Fibroblast of lung (primary cell): ENCODE results near the gene CACNA1F. TPM values are rescaled to one million over a fixed set of nuclear protein-coding genes. Genes with fewer than 3 reads are reported as not detected.

Experiments
- DNase-seq, 2 donors: peaks; one replicate each; pipeline versions ENCODE4 v3.0.0 to v3.0.0-alpha.2; 2010; ENCODE audit warnings: low read depth in 2 of 2
- H2AFZ ChIP-seq: 2 replicates; pipeline ENCODE4 v1.5.1; 2012; ENCODE audit warnings: low read length, control low read depth, inconsistent platforms
- H3K27ac ChIP-seq: 2 replicates; pipeline ENCODE4 v1.5.1; 2011; ENCODE audit warnings: low read length, control low read depth; ENCODE audit not compliant: insufficient read depth
- H3K27me3 ChIP-seq: 2 replicates; pipeline ENCODE4 v1.5.1; 2011; ENCODE audit warnings: mild to moderate bottlenecking, low read length; ENCODE audit not compliant: control insufficient read depth, insufficient read depth
- H3K36me3 ChIP-seq: 2 replicates; pipeline ENCODE4 v1.5.1; 2011; ENCODE audit warnings: low read length; ENCODE audit not compliant: control insufficient read depth, insufficient read depth
- H3K4me1 ChIP-seq: 2 replicates; pipeline ENCODE4 v1.5.1; 2011; ENCODE audit warnings: low read length; ENCODE audit not compliant: control insufficient read depth, insufficient read depth; ENCODE audit errors: extremely low read depth
- H3K4me2 ChIP-seq: 2 replicates; pipeline ENCODE4 v1.5.1; 2011; ENCODE audit warnings: low read length, control low read depth; ENCODE audit not compliant: insufficient read depth; ENCODE audit errors: extremely low read depth
- H3K4me3 ChIP-seq, 4 experiments: fragments of 200-600 bp in 1 of 4; sonication (generic) in 1 of 4; replicated peaks in 1 of 4; 2 replicates each; pipeline ENCODE4 v1.5.1; 2011 to 2016; ENCODE audit warnings: low read length in 4 of 4, low read depth in 3 of 4, mild to moderate bottlenecking in 3 of 4, control low read depth in 2 of 4, inconsistent platforms in 1 of 4, mixed read lengths in 1 of 4; ENCODE audit not compliant: insufficient read depth in 1 of 4; ENCODE audit errors: control extremely low read depth in 1 of 4
- H3K79me2 ChIP-seq: 2 replicates; pipeline ENCODE4 v1.5.1; 2012; ENCODE audit warnings: mild to moderate bottlenecking, low read length, inconsistent platforms; ENCODE audit not compliant: control insufficient read depth, insufficient read depth
- H3K9ac ChIP-seq: 2 replicates; pipeline ENCODE4 v1.5.1; 2011; ENCODE audit warnings: mild to moderate bottlenecking, low read length, control low read depth; ENCODE audit not compliant: insufficient read depth
- H3K9me3 ChIP-seq: 2 replicates; pipeline ENCODE4 v1.5.1; 2012; ENCODE audit warnings: low read depth, low read length; ENCODE audit not compliant: control insufficient read depth, insufficient read depth
- H4K20me1 ChIP-seq: 2 replicates; pipeline ENCODE4 v1.5.1; 2011; ENCODE audit warnings: low read length; ENCODE audit not compliant: control insufficient read depth, insufficient read depth; ENCODE audit errors: extremely low read depth
- EZH2 ChIP-seq: IDR thresholded peaks from 2 replicates; pipeline ENCODE4 v1.5.1; 2012; ENCODE audit warnings: low read length, control low read depth, mild to moderate bottlenecking; ENCODE audit errors: missing control alignments
- polyA plus RNA-seq, 2 donors: library from polyadenylated mRNA; depleted of rRNA in 1 of 2; stranded (reverse) in 1 of 2; unstranded in 1 of 2; fragments of >200 nt; gene quantifications; 2 replicates each; pipeline ENCODE4 v1.2.1, GENCODE V29; 2011 to 2012; ENCODE audit warnings: missing spikeins in 1 of 2
- total RNA-seq: library from RNA; depleted of rRNA; stranded (reverse); fragments of >200 nt; gene quantifications from 2 replicates; pipeline ENCODE4 v1.2.1, GENCODE V29; 2014
- TF ChIP-seq, protein P1 (sequence below), 2 donors: IDR thresholded peaks in 1 of 2; conservative IDR thresholded peaks in 1 of 2; 1 replicate in 1 of 2; 2 replicates in 1 of 2; pipeline ENCODE4 v1.5.1; 2011 to 2012; ENCODE audit warnings: low read length in 2 of 2, control low read depth in 1 of 2, inconsistent platforms in 1 of 2, low read depth in 1 of 2, mild to moderate bottlenecking in 1 of 2

CACNA1F gene
- total and polyA plus RNA-seq, 2 donors (not counting 1 experiment from before 2014, with no cell fraction given) = 0.17 TPM; not detected in 1

DNA sequence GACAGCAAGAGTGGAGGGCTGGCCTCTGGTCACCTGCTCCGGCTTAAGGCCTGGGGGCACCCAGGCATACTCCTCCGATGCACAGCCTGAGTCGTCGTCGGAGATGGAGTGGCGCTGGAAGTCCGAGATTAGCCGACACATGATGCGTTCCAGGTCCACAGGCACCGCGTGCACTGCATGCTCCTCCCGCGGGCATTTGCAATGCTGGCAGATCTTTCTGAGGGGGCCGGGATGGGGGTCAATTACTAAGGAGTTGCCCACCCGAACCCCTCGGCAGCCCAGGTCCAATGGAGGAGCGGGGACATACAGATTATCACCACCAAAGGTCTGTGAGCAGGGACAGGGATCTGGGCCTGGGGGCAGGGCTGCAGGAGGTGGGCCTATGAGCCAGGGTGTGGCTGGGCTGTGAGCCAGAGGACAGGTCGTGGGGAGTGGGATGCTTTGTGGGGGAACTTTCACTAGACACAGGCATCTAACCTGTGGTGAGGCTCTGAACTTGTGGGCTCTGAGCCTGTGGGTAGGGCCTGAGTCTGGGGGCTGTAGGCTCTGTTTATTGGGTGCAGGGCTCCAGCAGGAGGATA, 49.3 kb downstream of the CACNA1F start:
- Histone ChIP-seq H3K9ac (no peak overlapping the region), H3K27ac (no peak overlapping the region), H2AFZ (no peak overlapping the region), H3K27me3 (no peaks in the 10 kb centered on the region), H3K4me2 (peak overlapping the region; percentile 68), H3K4me1 (peaks cover 2% of the 10 kb centered on the region), H4K20me1 (no peaks in the 10 kb centered on the region), H3K79me2 (no peaks in the 10 kb centered on the region), H3K9me3 (no peaks in the 10 kb centered on the region), H3K4me3 (peak overlapping the region in 2 of 4 experiments; percentile 11 to 38), H3K36me3 (no peaks in the 10 kb centered on the region)
- TF ChIP-seq EZH2 = no peak
- TF ChIP-seq, protein P1, sequence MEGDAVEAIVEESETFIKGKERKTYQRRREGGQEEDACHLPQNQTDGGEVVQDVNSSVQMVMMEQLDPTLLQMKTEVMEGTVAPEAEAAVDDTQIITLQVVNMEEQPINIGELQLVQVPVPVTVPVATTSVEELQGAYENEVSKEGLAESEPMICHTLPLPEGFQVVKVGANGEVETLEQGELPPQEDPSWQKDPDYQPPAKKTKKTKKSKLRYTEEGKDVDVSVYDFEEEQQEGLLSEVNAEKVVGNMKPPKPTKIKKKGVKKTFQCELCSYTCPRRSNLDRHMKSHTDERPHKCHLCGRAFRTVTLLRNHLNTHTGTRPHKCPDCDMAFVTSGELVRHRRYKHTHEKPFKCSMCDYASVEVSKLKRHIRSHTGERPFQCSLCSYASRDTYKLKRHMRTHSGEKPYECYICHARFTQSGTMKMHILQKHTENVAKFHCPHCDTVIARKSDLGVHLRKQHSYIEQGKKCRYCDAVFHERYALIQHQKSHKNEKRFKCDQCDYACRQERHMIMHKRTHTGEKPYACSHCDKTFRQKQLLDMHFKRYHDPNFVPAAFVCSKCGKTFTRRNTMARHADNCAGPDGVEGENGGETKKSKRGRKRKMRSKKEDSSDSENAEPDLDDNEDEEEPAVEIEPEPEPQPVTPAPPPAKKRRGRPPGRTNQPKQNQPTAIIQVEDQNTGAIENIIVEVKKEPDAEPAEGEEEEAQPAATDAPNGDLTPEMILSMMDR (conservative IDR thresholded peaks at IDR 0.05 in 1 of 2, IDR thresholded peaks at IDR 0.05 in 1 of 2; ENCODE audit: low read depth in 1 of 2, low read length in 2 of 2) = no peak
- DNase-seq = no peak

DNA sequence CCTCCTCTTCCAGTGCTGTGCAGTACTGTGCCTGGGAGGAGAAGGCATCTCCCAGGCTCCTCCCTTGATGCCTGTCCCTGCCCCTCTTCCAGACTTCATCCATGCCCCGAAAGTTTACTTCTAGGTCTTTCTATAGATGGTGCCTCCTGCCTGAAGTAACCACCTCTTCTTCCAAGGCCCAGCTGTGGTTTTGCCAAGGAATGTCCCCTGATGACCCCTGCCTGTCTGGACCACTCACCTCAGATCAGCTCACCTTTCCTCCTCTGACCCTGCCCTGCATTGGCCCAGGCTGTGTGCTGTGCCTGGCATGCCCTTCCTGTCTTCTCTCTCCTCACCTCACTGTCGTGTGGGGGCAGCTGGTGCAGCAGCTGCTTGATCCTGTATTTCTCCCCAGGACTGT, 53.8 kb downstream of the CACNA1F start:
- Histone ChIP-seq H3K4me2 (no peak overlapping the region), H3K27ac (no peak overlapping the region), H3K79me2 (no peaks in the 10 kb centered on the region), H3K36me3 (peaks cover 2% of the 10 kb centered on the region), H3K4me3 (no peak overlapping the region), H3K4me1 (peaks cover 2% of the 10 kb centered on the region), H3K9me3 (no peaks in the 10 kb centered on the region), H4K20me1 (no peaks in the 10 kb centered on the region), H3K27me3 (no peaks in the 10 kb centered on the region), H2AFZ (no peak overlapping the region), H3K9ac (no peak overlapping the region)
- DNase-seq = no peak
- TF ChIP-seq, protein P1 (conservative IDR thresholded peaks at IDR 0.05 in 1 of 2, IDR thresholded peaks at IDR 0.05 in 1 of 2; ENCODE audit: low read depth in 1 of 2, low read length in 2 of 2) = no peak
- TF ChIP-seq EZH2 = no peak

DNA sequence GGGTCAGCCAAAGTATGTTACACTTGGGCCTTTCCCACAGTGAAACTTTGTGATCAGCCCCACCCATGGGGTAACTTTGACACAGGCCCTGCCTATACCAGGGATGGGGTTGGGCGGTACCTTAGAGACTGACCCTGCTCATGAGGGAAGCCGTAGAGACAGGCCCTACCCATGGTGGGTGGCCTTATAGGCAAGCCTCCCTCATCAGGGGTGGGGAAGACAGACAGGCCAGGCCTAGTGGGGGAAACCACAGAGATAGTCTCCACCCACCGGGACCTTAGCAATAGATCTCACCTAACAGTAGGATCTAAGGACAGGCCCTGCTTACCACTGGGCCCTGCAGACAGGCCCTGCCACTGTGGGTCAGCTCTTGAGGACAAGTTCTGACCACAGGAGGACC, 54.6 kb downstream of the CACNA1F start:
- Histone ChIP-seq H3K27ac (no peak overlapping the region), H3K4me2 (no peak overlapping the region), H3K79me2 (peaks cover 4% of the 10 kb centered on the region), H4K20me1 (no peaks in the 10 kb centered on the region), H2AFZ (no peak overlapping the region), H3K9ac (no peak overlapping the region), H3K4me3 (no peak overlapping the region), H3K9me3 (no peaks in the 10 kb centered on the region), H3K27me3 (no peaks in the 10 kb centered on the region), H3K36me3 (peaks cover 2% of the 10 kb centered on the region), H3K4me1 (no peaks in the 10 kb centered on the region)
- DNase-seq = no peak
- TF ChIP-seq, protein P1 (conservative IDR thresholded peaks at IDR 0.05 in 1 of 2, IDR thresholded peaks at IDR 0.05 in 1 of 2; ENCODE audit: low read depth in 1 of 2, low read length in 2 of 2) = no peak
- TF ChIP-seq EZH2 = no peak
